Measurements from ENCODE around the gene STYXL2. TPM values are rescaled to one million over a fixed set of nuclear protein-coding genes. Genes with fewer than 3 reads are reported as not detected.

The STYXL2 gene
- total and polyA plus RNA-seq, 4 donors: 0.02 to 0.57 (median 0.09) TPM

- Histone ChIP-seq H3K27me3 (ENCODE audit: control insufficient read depth in 3 of 3, insufficient read depth in 3 of 3, low read length in 2 of 3) (no peaks in the 10 kb centered on the region), H3K36me3 (ENCODE audit: control insufficient read depth in 4 of 4, insufficient read depth in 4 of 4, low read length in 4 of 4) (no peaks in the 10 kb centered on the region), H3K4me1 (ENCODE audit: control insufficient read depth in 5 of 5, insufficient read depth in 5 of 5, low read length in 5 of 5) (peaks cover 0 to 2% (median 0%) of the 10 kb centered on the region in 5 donors), H3K27ac (ENCODE audit: low read depth in 1 of 2, low read length in 1 of 2) (no peak overlapping the region), H3K9ac (ENCODE audit: insufficient read depth in 1 of 2, low read length in 2 of 2) (no peak overlapping the region), H3K4me3 (no peak overlapping the region), H3K9me3 (ENCODE audit: control insufficient read depth in 4 of 4, insufficient read depth in 3 of 4, low read length in 3 of 4) (no peaks in the 10 kb centered on the region)
- TF ChIP-seq, protein P1, sequence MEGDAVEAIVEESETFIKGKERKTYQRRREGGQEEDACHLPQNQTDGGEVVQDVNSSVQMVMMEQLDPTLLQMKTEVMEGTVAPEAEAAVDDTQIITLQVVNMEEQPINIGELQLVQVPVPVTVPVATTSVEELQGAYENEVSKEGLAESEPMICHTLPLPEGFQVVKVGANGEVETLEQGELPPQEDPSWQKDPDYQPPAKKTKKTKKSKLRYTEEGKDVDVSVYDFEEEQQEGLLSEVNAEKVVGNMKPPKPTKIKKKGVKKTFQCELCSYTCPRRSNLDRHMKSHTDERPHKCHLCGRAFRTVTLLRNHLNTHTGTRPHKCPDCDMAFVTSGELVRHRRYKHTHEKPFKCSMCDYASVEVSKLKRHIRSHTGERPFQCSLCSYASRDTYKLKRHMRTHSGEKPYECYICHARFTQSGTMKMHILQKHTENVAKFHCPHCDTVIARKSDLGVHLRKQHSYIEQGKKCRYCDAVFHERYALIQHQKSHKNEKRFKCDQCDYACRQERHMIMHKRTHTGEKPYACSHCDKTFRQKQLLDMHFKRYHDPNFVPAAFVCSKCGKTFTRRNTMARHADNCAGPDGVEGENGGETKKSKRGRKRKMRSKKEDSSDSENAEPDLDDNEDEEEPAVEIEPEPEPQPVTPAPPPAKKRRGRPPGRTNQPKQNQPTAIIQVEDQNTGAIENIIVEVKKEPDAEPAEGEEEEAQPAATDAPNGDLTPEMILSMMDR (IDR thresholded peaks at IDR 0.05; ENCODE audit: control extremely low read depth, extremely low read depth): no peak
- no peak for ATAC-seq (ENCODE audit: insufficient read depth, low FRiP score)
- 51 to 63% methylated on average over 3 of the region's 3 CpGs for WGBS, 2 donors
- DNase-seq: no peak
Observed at GRCh38 chr1:167054531-167054930, 39.3 kb upstream of the STYXL2 start.

- Histone ChIP-seq H3K9me3 (ENCODE audit: control insufficient read depth in 4 of 4, insufficient read depth in 3 of 4, low read length in 3 of 4) (no peaks in the 10 kb centered on the region), H3K4me1 (ENCODE audit: control insufficient read depth in 5 of 5, insufficient read depth in 5 of 5, low read length in 5 of 5) (peaks cover 0 to 2% (median 0%) of the 10 kb centered on the region in 5 donors), H3K27me3 (ENCODE audit: control insufficient read depth in 3 of 3, insufficient read depth in 3 of 3, low read length in 2 of 3) (no peaks in the 10 kb centered on the region), H3K27ac (ENCODE audit: low read depth in 1 of 2, low read length in 1 of 2) (no peak overlapping the region), H3K36me3 (ENCODE audit: control insufficient read depth in 4 of 4, insufficient read depth in 4 of 4, low read length in 4 of 4) (no peaks in the 10 kb centered on the region), H3K4me3 (no peak overlapping the region), H3K9ac (ENCODE audit: insufficient read depth in 1 of 2, low read length in 2 of 2) (no peak overlapping the region)
- WGBS, 2 donors: 77 to 81% methylated on average over 14 of the region's 14 CpGs
- ATAC-seq (ENCODE audit: insufficient read depth, low FRiP score) (no peak), DNase-seq (no peak)
- TF ChIP-seq, protein P1 (IDR thresholded peaks at IDR 0.05; ENCODE audit: control extremely low read depth, extremely low read depth): no peak
Observed at GRCh38 chr1:167054946-167055630, 38.8 kb upstream of the STYXL2 start.

DNA sequence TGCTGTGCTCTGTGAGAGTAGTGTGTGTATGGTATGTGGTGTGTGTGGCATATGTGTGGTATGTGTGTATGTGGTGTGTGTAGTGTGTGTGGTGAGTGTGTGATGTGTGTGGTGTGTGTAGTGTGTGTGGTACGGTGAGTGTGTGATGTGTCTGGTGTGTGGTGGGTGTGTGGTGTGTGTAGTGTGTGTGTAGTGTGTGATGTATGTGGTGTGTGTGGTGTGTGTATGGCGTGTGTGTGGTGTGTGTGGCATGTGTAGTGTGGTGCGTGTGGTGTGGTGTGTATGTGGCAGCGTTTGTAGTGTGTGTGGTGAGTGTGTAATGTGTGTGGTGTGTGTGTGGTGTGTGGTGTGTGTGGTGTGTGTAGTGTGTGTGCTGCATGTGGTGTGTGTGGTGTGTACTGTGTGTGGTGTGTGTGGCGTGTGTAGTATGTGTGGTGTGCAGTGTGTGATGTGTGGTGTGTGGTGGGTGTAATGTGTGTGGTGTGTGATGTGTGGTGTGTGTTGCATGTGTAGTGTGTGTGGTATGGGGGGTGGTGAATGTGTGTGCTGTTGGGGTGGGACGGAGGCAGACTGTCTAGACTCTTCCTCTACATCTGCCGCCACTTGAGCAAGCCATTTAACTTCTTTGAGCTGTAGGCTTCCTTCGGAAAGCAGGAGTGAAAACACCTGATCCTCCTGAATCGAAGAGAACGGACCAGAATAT is 37.2 kb upstream of the STYXL2 start:
- Histone ChIP-seq H3K27ac (ENCODE audit: low read depth in 1 of 2, low read length in 1 of 2) (no peak overlapping the region), H3K36me3 (ENCODE audit: control insufficient read depth in 4 of 4, insufficient read depth in 4 of 4, low read length in 4 of 4) (no peaks in the 10 kb centered on the region)
- no peak for ATAC-seq (ENCODE audit: insufficient read depth, low FRiP score)

More for the DNA sequence above, 37.2 kb upstream of the STYXL2 start:
- WGBS, 2 donors: 58 to 72% methylated on average over 10 of the region's 10 CpGs
- H3K4me3 ChIP-seq: no peak overlapping the region
- no peaks in the 10 kb centered on the region for H3K9me3 ChIP-seq (ENCODE audit: control insufficient read depth in 4 of 4, insufficient read depth in 3 of 4, low read length in 3 of 4)
- no peak overlapping the region for H3K9ac ChIP-seq (ENCODE audit: insufficient read depth in 1 of 2, low read length in 2 of 2)
- peak in 1 of 3 donors; percentile 11 for DNase-seq
- H3K27me3 ChIP-seq (ENCODE audit: control insufficient read depth in 3 of 3, insufficient read depth in 3 of 3, low read length in 2 of 3): no peaks in the 10 kb centered on the region
- TF ChIP-seq, protein P1 (IDR thresholded peaks at IDR 0.05; ENCODE audit: control extremely low read depth, extremely low read depth): no peak
- peaks cover 0 to 2% (median 0%) of the 10 kb centered on the region in 5 donors for H3K4me1 ChIP-seq (ENCODE audit: control insufficient read depth in 5 of 5, insufficient read depth in 5 of 5, low read length in 5 of 5)
